ENCODE results near the gene CBFA2T2.
"Not testable (repeated sequence)": the region's sequence is repeated elsewhere in the genome, so short reads cannot be mapped to it uniquely, and the experiment has no call there.

Gene CBFA2T2

DNA sequence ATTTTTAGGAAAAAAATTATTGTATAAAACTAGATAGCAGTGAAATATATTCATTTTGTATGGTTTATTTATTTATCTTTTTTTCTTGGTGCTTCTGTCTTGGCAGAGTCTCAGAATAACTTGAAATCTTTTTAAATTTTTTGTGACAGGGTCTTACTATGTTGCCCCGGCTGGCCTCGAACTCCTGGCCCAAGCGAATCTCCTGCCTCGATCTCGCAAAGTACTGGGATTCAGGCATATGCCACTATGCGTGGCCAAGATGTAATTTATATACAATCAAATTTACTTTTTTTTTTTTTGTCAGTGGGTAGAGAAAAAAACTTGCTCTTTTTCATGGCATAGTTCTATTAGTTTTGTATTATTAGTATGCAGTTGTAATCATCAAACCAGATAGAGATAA lies 13.7 kb downstream of the CBFA2T2 start:
- no peak overlapping the region for H3K4me2 ChIP-seq (ENCODE audit: low read length)
- no peaks in the 10 kb centered on the region for H3K9me3 ChIP-seq (ENCODE audit: control insufficient read depth, low read length)
- no peak overlapping the region for H2AFZ ChIP-seq
- peaks cover 46% of the 10 kb centered on the region for H3K79me2 ChIP-seq
- no peak overlapping the region for H3K9ac ChIP-seq
- no peaks in the 10 kb centered on the region for H3K27me3 ChIP-seq (ENCODE audit: control insufficient read depth, insufficient read depth, low read length)
- H3K4me3 ChIP-seq (ENCODE audit: low read depth, low read length): no peak overlapping the region
- TF ChIP-seq, protein P1, sequence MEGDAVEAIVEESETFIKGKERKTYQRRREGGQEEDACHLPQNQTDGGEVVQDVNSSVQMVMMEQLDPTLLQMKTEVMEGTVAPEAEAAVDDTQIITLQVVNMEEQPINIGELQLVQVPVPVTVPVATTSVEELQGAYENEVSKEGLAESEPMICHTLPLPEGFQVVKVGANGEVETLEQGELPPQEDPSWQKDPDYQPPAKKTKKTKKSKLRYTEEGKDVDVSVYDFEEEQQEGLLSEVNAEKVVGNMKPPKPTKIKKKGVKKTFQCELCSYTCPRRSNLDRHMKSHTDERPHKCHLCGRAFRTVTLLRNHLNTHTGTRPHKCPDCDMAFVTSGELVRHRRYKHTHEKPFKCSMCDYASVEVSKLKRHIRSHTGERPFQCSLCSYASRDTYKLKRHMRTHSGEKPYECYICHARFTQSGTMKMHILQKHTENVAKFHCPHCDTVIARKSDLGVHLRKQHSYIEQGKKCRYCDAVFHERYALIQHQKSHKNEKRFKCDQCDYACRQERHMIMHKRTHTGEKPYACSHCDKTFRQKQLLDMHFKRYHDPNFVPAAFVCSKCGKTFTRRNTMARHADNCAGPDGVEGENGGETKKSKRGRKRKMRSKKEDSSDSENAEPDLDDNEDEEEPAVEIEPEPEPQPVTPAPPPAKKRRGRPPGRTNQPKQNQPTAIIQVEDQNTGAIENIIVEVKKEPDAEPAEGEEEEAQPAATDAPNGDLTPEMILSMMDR (IDR thresholded peaks at IDR 0.05): no peak
- no peak overlapping the region for H3K27ac ChIP-seq
- no peaks in the 10 kb centered on the region for H3K4me1 ChIP-seq
- H3K36me3 ChIP-seq (ENCODE audit: control insufficient read depth, insufficient read depth, low read length): no peaks in the 10 kb centered on the region

DNA sequence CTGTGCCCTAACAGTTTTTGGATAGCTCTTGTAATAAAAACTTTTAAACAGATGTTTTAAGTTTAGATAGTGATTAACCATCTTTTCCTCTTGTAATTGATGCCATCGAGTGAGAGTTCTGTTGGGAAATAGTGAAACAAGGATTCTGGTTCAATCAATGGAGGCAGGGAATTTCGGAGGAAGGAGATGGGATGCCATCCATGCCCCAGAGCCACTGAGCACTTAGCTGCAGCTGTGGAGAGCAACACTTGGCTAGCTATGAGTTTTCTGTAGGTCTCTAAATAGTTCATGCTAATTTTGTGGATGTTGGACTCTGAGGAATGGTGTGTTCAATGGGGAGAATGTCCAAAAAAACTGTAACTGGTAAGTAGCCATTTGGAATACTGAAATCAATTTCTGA lies 16.7 kb downstream of the CBFA2T2 start:
- Histone ChIP-seq H3K27me3 (ENCODE audit: control insufficient read depth, insufficient read depth, low read length) (no peaks in the 10 kb centered on the region), H3K36me3 (ENCODE audit: control insufficient read depth, insufficient read depth, low read length) (no peaks in the 10 kb centered on the region), H3K9me3 (ENCODE audit: control insufficient read depth, low read length) (no peaks in the 10 kb centered on the region), H2AFZ (no peak overlapping the region), H3K4me3 (ENCODE audit: low read depth, low read length) (no peak overlapping the region), H3K79me2 (peaks cover 66% of the 10 kb centered on the region), H3K27ac (no peak overlapping the region), H3K4me1 (no peaks in the 10 kb centered on the region), H3K4me2 (ENCODE audit: low read length) (no peak overlapping the region), H3K9ac (no peak overlapping the region)
- TF ChIP-seq, protein P1 (IDR thresholded peaks at IDR 0.05): no peak

DNA sequence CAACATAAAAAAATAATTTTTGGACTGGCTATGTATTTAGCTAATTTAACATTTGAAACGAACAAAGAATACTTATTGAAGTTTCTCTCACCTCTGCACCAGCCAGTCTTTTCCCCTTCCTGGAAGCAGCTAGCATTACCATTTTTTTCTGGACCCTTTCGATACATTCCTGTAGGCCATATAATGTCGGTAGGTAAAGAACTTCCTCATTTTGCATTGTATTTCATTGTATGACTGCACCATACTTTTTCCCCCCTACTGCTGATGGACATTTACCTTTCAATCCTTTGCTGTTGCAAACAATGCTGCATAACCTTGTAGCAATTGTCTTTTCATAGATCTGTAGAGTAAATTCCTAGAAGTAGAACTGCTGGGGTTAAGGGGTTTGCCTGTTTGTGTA lies 17.6 kb downstream of the CBFA2T2 start:
- H3K79me2 ChIP-seq: peaks cover 70% of the 10 kb centered on the region
- no peaks in the 10 kb centered on the region for H3K27me3 ChIP-seq (ENCODE audit: control insufficient read depth, insufficient read depth, low read length)
- no peak overlapping the region for H2AFZ ChIP-seq
- TF ChIP-seq, protein P1 (IDR thresholded peaks at IDR 0.05): no peak
- no peaks in the 10 kb centered on the region for H3K36me3 ChIP-seq (ENCODE audit: control insufficient read depth, insufficient read depth, low read length)
- no peak overlapping the region for H3K4me3 ChIP-seq (ENCODE audit: low read depth, low read length)
- H3K9me3 ChIP-seq (ENCODE audit: control insufficient read depth, low read length): no peaks in the 10 kb centered on the region
- no peak overlapping the region for H3K27ac ChIP-seq
- H3K4me1 ChIP-seq: no peaks in the 10 kb centered on the region
- no peak overlapping the region for H3K4me2 ChIP-seq (ENCODE audit: low read length)
- H3K9ac ChIP-seq: no peak overlapping the region

DNA sequence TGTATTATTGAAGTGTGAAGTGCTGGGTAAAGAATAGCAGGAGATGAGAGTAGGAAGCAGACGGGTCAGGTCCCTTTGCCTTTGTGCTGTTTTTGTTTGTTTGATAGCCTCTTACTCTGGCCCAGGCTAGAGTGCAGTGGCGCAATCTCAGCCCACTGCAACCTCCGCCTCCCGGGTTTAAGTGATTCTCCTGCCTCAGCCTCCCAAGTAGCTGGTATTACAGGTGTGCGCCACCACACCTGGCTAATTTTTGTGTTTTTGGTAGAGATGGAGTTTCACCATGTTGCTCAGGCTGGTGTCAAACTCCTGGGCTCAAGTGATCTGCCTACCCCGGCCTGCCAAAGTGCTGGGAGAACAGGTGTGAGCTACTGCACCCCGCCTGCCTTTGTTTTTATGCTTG lies 18.1 kb downstream of the CBFA2T2 start:
- not testable (repeated sequence) for H3K9ac ChIP-seq; H3K4me3 ChIP-seq (ENCODE audit: low read depth, low read length); H3K4me2 ChIP-seq (ENCODE audit: low read length); H3K27me3 ChIP-seq (ENCODE audit: control insufficient read depth, insufficient read depth, low read length); H3K4me1 ChIP-seq; H3K9me3 ChIP-seq (ENCODE audit: control insufficient read depth, low read length); H3K36me3 ChIP-seq (ENCODE audit: control insufficient read depth, insufficient read depth, low read length); H3K27ac ChIP-seq; H2AFZ ChIP-seq
- peaks cover 70% of the 10 kb centered on the region for H3K79me2 ChIP-seq

DNA sequence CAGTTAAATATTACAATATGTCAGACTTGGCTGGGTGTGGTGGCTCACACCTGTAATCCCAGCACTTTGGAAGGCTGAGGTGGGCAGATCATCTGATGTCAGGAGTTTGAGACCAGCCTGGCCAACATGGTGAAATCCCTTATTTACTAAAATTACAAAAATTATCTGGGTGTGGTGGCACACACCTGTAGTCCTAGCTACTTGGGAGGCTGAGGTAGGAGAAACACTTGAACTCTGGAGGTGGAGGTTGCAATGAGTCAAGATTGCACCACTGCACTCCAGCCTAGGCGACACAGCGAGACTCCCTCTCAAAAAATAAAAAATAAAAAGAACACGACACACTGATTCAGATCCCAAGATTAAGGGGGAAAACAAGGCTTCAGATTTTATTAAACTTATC lies 19.2 kb downstream of the CBFA2T2 start:
- H3K9me3 ChIP-seq (ENCODE audit: control insufficient read depth, low read length); H3K4me2 ChIP-seq (ENCODE audit: low read length); H3K27ac ChIP-seq; H3K27me3 ChIP-seq (ENCODE audit: control insufficient read depth, insufficient read depth, low read length); H3K36me3 ChIP-seq (ENCODE audit: control insufficient read depth, insufficient read depth, low read length); H3K4me3 ChIP-seq (ENCODE audit: low read depth, low read length); H2AFZ ChIP-seq; H3K4me1 ChIP-seq; H3K9ac ChIP-seq: not testable (repeated sequence)
- peaks cover 69% of the 10 kb centered on the region for H3K79me2 ChIP-seq

DNA sequence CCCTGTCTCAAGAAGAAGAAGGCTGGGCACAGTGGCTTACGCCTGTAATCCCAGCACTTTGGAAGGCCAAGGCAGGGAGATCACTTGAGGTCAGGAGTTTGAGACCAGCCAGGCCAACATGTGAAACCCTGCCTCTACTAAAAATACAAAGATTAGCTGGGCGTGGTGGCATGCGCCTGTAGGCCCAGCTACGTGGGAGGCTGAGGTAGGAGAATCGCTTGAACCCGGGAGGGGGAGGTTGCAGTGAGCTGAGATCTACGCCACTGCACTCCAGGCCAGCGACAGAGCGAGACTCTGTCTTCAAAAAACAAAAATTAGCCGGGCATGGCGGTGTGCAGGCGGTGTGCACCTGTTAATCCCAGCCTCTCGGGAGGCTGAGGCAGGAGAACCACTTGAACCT lies 22.0 kb downstream of the CBFA2T2 start:
- not testable (repeated sequence) for H3K27ac ChIP-seq; H3K27me3 ChIP-seq (ENCODE audit: control insufficient read depth, insufficient read depth, low read length); H3K4me3 ChIP-seq (ENCODE audit: low read depth, low read length); H3K4me2 ChIP-seq (ENCODE audit: low read length); H3K9me3 ChIP-seq (ENCODE audit: control insufficient read depth, low read length); H2AFZ ChIP-seq; H3K36me3 ChIP-seq (ENCODE audit: control insufficient read depth, insufficient read depth, low read length); H3K9ac ChIP-seq; H3K4me1 ChIP-seq
- peaks cover 62% of the 10 kb centered on the region for H3K79me2 ChIP-seq

Measured in parathyroid adenoma (tissue), 2 donors.